Parathyroid adenoma (tissue), 2 donors: ENCODE data around the gene NGEF.

Experiments
- H2AFZ ChIP-seq: fragments of 300-600 bp; sonication (generic); one replicate; pipeline ENCODE4 v1.7.0; 2017; ENCODE audit warnings: antibody characterized with exemption, mild to moderate bottlenecking
- H3K27ac ChIP-seq: fragments of 300-600 bp; sonication (generic); one replicate; pipeline ENCODE4 v1.7.0; 2017
- H3K27me3 ChIP-seq: fragments of 300-600 bp; sonication (generic); one replicate; pipeline ENCODE4 v1.7.0; 2017; ENCODE audit warnings: low read length; ENCODE audit not compliant: control insufficient read depth, insufficient read depth
- H3K36me3 ChIP-seq: fragments of 300-600 bp; sonication (generic); one replicate; pipeline ENCODE4 v1.7.0; 2017; ENCODE audit warnings: low read length; ENCODE audit not compliant: control insufficient read depth, insufficient read depth
- H3K4me1 ChIP-seq: fragments of 300-600 bp; sonication (generic); one replicate; pipeline ENCODE4 v1.7.0; 2017; ENCODE audit warnings: control low read depth
- H3K4me2 ChIP-seq: fragments of 300-600 bp; sonication (generic); one replicate; pipeline ENCODE4 v1.7.0; 2017; ENCODE audit warnings: low read length
- H3K4me3 ChIP-seq: fragments of 300-600 bp; sonication (generic); one replicate; pipeline ENCODE4 v1.7.0; 2017; ENCODE audit warnings: low read depth, low read length
- H3K79me2 ChIP-seq: fragments of 300-600 bp; sonication (generic); one replicate; pipeline ENCODE4 v1.7.0; 2017; ENCODE audit warnings: control low read depth
- H3K9ac ChIP-seq: fragments of 300-600 bp; sonication (generic); one replicate; pipeline ENCODE4 v1.7.0; 2017; ENCODE audit warnings: mild to moderate bottlenecking
- H3K9me3 ChIP-seq: fragments of 300-600 bp; sonication (generic); one replicate; pipeline ENCODE4 v1.7.0; 2017; ENCODE audit warnings: low read length; ENCODE audit not compliant: control insufficient read depth
- CTCF ChIP-seq: fragments of 300-600 bp; sonication (generic); IDR thresholded peaks from one replicate; pipeline ENCODE4 v1.7.0; 2017; ENCODE audit warnings: antibody characterized with exemption, mild to moderate bottlenecking
- donor health status: primary hyperparathyroidism.

NGEF gene

GRCh38 chr2:233023761-233024410 lies 10.8 kb upstream of the NGEF start:
- H3K36me3 ChIP-seq, result no peaks in the 10 kb centered on the region
- H3K9ac ChIP-seq, result no peak overlapping the region
- no peak overlapping the region for H2AFZ ChIP-seq
- H3K27me3 ChIP-seq, result no peaks in the 10 kb centered on the region
- H3K4me1 ChIP-seq, result no peaks in the 10 kb centered on the region
- no peak overlapping the region for H3K27ac ChIP-seq
- no peak for TF ChIP-seq CTCF
- no peak overlapping the region for H3K4me3 ChIP-seq
- H3K4me2 ChIP-seq, result no peak overlapping the region
- no peaks in the 10 kb centered on the region for H3K79me2 ChIP-seq
- H3K9me3 ChIP-seq, result no peaks in the 10 kb centered on the region

DNA sequence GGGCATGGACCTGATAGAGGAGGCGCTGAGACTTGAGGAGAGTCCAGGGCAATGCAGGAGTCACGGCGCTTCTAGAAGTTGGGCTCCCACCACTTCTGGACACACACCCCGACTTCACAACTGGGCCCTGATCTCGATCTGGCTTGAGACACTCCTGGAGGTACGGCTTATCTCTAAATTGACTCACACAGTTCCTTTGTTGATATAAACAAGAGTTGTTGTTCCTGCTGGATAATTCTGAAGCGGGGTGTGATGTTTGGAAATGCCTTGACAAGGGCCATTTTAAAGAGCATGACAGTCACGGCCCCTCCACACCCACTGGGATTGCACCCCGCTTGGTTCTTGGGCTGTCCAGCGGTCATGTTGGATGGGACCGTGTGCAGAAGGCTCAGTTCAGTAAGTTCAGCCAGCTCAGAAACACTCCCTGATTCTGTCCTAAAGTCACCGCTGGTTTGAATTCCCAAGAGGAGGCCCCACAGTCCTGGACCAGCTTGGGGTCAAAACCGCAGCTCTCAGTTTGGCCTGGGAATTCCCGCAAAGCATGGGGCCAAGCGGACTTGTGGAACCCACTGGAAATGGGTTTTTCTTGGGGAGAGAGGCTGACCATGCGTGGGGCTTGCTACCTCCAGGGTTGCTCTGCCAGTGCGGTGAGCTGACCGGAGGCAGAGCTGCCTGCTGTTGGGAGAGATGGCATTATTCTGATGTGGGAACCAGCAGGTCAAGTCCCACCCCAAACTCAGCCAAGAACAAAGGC lies 10.1 kb upstream of the NGEF start:
- H3K4me2 ChIP-seq, result no peak overlapping the region
- H3K27ac ChIP-seq, result no peak overlapping the region
- no peaks in the 10 kb centered on the region for H3K36me3 ChIP-seq
- H3K4me3 ChIP-seq, result no peak overlapping the region
- H3K9me3 ChIP-seq, result no peaks in the 10 kb centered on the region
- H3K79me2 ChIP-seq, result no peaks in the 10 kb centered on the region
- H3K9ac ChIP-seq, result no peak overlapping the region
- H3K27me3 ChIP-seq, result no peaks in the 10 kb centered on the region
- TF ChIP-seq CTCF, result no peak
- H3K4me1 ChIP-seq, result no peaks in the 10 kb centered on the region
- no peak overlapping the region for H2AFZ ChIP-seq

- Histone ChIP-seq H2AFZ (no peak overlapping the region), H3K9me3 (no peaks in the 10 kb centered on the region), H3K4me3 (no peak overlapping the region), H3K9ac (no peak overlapping the region), H3K36me3 (no peaks in the 10 kb centered on the region), H3K4me2 (no peak overlapping the region), H3K79me2 (no peaks in the 10 kb centered on the region), H3K27ac (no peak overlapping the region), H3K4me1 (no peaks in the 10 kb centered on the region), H3K27me3 (no peaks in the 10 kb centered on the region)
- no peak for TF ChIP-seq CTCF
Measured at GRCh38 chr2:233022561-233022960, 9.5 kb upstream of the NGEF start.

GRCh38 chr2:233021771-233022170 lies 8.7 kb upstream of the NGEF start:
- Histone ChIP-seq H3K27ac (no peak overlapping the region), H3K79me2 (no peaks in the 10 kb centered on the region), H3K36me3 (no peaks in the 10 kb centered on the region), H3K4me3 (no peak overlapping the region), H3K27me3 (no peaks in the 10 kb centered on the region), H3K4me1 (no peaks in the 10 kb centered on the region), H2AFZ (no peak overlapping the region), H3K9ac (no peak overlapping the region), H3K4me2 (no peak overlapping the region), H3K9me3 (no peaks in the 10 kb centered on the region)
- TF ChIP-seq CTCF, result no peak
